ENCODE data around the gene ZNF593OS. TPM values are rescaled to one million over a fixed set of nuclear protein-coding genes. Genes with fewer than 3 reads are reported as not detected.

Gene ZNF593OS
- total and polyA plus RNA-seq, 2 of the 8 experiments (the other 6 are each of a cell fraction or from before 2014, with no cell fraction given) = not detected

DNA sequence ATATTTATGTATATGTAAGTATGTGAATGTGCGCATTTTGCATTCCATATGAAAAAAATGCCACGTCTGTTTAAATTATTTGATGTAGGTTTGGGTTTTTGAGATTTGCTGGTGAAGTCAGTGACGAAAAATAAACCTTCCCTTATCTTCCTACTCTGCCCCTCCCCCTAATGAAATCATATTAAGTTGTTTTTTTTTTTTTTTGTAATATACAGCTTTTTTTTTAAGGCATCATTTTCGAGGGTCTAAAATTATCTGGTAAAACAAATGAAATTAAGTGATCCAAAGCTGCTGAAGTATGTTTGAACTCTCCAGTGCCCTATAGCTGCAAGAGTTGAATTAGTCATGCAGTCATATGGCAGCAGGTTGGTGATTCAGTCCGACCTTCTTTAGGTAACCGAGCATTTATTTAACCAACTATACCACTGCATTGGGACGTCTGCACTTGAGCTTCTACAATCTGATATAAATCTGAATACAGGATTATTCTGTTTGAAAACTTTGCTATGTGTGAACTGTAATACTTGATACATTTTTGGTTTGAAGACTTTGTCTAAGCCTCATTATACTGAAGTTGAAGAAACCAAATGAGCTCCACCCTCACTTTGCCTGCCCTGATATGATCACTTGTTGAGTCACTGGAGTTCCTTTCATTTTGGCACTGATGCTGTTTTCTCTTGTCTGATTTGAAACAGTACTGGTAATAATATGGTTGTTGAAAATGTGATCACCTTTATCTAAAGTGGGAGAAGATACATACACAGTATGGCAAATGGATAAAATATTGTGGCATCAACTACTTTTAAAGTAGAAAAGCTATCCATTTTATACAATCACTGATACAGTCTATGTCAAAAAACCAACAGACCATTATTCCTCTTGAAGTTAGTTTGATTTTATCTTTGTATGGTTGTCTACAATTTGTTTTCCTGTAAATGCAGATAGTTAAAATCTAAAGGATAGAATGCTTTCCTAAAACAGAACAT, 48.4 kb downstream of the ZNF593OS start (continued):
- TF ChIP-seq, protein P1, sequence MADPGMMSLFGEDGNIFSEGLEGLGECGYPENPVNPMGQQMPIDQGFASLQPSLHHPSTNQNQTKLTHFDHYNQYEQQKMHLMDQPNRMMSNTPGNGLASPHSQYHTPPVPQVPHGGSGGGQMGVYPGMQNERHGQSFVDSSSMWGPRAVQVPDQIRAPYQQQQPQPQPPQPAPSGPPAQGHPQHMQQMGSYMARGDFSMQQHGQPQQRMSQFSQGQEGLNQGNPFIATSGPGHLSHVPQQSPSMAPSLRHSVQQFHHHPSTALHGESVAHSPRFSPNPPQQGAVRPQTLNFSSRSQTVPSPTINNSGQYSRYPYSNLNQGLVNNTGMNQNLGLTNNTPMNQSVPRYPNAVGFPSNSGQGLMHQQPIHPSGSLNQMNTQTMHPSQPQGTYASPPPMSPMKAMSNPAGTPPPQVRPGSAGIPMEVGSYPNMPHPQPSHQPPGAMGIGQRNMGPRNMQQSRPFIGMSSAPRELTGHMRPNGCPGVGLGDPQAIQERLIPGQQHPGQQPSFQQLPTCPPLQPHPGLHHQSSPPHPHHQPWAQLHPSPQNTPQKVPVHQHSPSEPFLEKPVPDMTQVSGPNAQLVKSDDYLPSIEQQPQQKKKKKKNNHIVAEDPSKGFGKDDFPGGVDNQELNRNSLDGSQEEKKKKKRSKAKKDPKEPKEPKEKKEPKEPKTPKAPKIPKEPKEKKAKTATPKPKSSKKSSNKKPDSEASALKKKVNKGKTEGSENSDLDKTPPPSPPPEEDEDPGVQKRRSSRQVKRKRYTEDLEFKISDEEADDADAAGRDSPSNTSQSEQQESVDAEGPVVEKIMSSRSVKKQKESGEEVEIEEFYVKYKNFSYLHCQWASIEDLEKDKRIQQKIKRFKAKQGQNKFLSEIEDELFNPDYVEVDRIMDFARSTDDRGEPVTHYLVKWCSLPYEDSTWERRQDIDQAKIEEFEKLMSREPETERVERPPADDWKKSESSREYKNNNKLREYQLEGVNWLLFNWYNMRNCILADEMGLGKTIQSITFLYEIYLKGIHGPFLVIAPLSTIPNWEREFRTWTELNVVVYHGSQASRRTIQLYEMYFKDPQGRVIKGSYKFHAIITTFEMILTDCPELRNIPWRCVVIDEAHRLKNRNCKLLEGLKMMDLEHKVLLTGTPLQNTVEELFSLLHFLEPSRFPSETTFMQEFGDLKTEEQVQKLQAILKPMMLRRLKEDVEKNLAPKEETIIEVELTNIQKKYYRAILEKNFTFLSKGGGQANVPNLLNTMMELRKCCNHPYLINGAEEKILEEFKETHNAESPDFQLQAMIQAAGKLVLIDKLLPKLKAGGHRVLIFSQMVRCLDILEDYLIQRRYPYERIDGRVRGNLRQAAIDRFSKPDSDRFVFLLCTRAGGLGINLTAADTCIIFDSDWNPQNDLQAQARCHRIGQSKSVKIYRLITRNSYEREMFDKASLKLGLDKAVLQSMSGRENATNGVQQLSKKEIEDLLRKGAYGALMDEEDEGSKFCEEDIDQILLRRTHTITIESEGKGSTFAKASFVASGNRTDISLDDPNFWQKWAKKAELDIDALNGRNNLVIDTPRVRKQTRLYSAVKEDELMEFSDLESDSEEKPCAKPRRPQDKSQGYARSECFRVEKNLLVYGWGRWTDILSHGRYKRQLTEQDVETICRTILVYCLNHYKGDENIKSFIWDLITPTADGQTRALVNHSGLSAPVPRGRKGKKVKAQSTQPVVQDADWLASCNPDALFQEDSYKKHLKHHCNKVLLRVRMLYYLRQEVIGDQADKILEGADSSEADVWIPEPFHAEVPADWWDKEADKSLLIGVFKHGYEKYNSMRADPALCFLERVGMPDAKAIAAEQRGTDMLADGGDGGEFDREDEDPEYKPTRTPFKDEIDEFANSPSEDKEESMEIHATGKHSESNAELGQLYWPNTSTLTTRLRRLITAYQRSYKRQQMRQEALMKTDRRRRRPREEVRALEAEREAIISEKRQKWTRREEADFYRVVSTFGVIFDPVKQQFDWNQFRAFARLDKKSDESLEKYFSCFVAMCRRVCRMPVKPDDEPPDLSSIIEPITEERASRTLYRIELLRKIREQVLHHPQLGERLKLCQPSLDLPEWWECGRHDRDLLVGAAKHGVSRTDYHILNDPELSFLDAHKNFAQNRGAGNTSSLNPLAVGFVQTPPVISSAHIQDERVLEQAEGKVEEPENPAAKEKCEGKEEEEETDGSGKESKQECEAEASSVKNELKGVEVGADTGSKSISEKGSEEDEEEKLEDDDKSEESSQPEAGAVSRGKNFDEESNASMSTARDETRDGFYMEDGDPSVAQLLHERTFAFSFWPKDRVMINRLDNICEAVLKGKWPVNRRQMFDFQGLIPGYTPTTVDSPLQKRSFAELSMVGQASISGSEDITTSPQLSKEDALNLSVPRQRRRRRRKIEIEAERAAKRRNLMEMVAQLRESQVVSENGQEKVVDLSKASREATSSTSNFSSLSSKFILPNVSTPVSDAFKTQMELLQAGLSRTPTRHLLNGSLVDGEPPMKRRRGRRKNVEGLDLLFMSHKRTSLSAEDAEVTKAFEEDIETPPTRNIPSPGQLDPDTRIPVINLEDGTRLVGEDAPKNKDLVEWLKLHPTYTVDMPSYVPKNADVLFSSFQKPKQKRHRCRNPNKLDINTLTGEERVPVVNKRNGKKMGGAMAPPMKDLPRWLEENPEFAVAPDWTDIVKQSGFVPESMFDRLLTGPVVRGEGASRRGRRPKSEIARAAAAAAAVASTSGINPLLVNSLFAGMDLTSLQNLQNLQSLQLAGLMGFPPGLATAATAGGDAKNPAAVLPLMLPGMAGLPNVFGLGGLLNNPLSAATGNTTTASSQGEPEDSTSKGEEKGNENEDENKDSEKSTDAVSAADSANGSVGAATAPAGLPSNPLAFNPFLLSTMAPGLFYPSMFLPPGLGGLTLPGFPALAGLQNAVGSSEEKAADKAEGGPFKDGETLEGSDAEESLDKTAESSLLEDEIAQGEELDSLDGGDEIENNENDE (IDR thresholded peaks at IDR 0.05; ENCODE audit: insufficient replicate concordance, low read length) = no peak
- TF ChIP-seq FOSL1 (IDR thresholded peaks at IDR 0.05; ENCODE audit: insufficient read depth, low read depth, low read length) (no peak), POLR2A (IDR thresholded peaks at IDR 0.05; ENCODE audit: control extremely low read depth in 1 of 2, low read depth in 2 of 2, low read length in 2 of 2) (no peak), CBX5 (IDR thresholded peaks at IDR 0.05; ENCODE audit: low read depth, low read length) (no peak), TAF7 (optimal IDR thresholded peaks at IDR 0.05; ENCODE audit: borderline replicate concordance, low read depth, low read length) (no peak)

Data from H1 (cell line).